Measurements from ENCODE around the gene SEPTIN5. TPM values are rescaled to one million over a fixed set of nuclear protein-coding genes. Genes with fewer than 3 reads are reported as not detected.

SEPTIN5 gene
- polyA plus RNA-seq, 1 donor: 32.1 TPM

Other genes starting within 250 kb of the SEPTIN5 start
- 67.5 TPM for gene UFD1, start 235.3 kb upstream of the SEPTIN5 start, polyA plus RNA-seq (ENCODE audit: insufficient read length)
- 25.2 TPM for gene CDC45, start 234.6 kb upstream of the SEPTIN5 start, polyA plus RNA-seq (ENCODE audit: insufficient read length)
- 17.5 TPM for gene CLDN5, start 190.1 kb upstream of the SEPTIN5 start, polyA plus RNA-seq (ENCODE audit: insufficient read length)
- gene GP1BB, start 9.0 kb downstream of the SEPTIN5 start, polyA plus RNA-seq (ENCODE audit: insufficient read length): 2.9 TPM
- gene TBX1, start 46.3 kb downstream of the SEPTIN5 start, polyA plus RNA-seq (ENCODE audit: insufficient read length): 0.42 TPM
- gene GNB1L, start 140.4 kb downstream of the SEPTIN5 start, polyA plus RNA-seq (ENCODE audit: insufficient read length): 4.2 TPM
- 24.5 TPM for gene RTL10, start 140.4 kb downstream of the SEPTIN5 start, polyA plus RNA-seq (ENCODE audit: insufficient read length)
- gene COMT, start 227.3 kb downstream of the SEPTIN5 start, polyA plus RNA-seq (ENCODE audit: insufficient read length): 79.1 TPM
- 27.7 TPM for gene TXNRD2, start 227.3 kb downstream of the SEPTIN5 start, polyA plus RNA-seq (ENCODE audit: insufficient read length)

Data from left kidney (tissue), 1 donor.